Panc1 (cell line): ENCODE results near the gene ACOXL. TPM values are rescaled to one million over a fixed set of nuclear protein-coding genes. Genes with fewer than 3 reads are reported as not detected.

Experiments
- ATAC-seq: fragments of 200-7000 bp; cut with Tn5 transposase; 2 replicates; pipeline ENCODE4 v1.9.1; 2020; ENCODE audit warnings: mild to moderate bottlenecking, moderate library complexity
- BruUV-seq: library from RNA; stranded (reverse); fragments of 400-500 nt; replicated peaks from 2 replicates; lab custom pipeline; 2021; lab: Mats Ljungman, UMichigan
- CTCF ChIA-PET: fragments of 300-600 bp; sonication (Branson Sonifier 250); formaldehyde crosslinking; loops from one replicate; lab custom pipeline; 2022; ENCODE audit warnings: antibody characterized with exemption; lab: Charles Lee
- POLR2A ChIA-PET: fragments of 300-600 bp; sonication (Branson Sonifier 250); formaldehyde crosslinking; loops from one replicate; lab custom pipeline; 2022; ENCODE audit warnings: antibody characterized with exemption; lab: Charles Lee
- DNase-seq: peaks from one replicate; pipeline ENCODE4 v3.0.0-alpha.2; 2010; ENCODE audit warnings: low read depth, low spot score
- H3K27ac ChIP-seq: 2 replicates; pipeline ENCODE4 v1.5.1; 2011; ENCODE audit warnings: mild to moderate bottlenecking, low read length, inconsistent platforms
- H3K27me3 ChIP-seq: fragments of 200-500 bp; sonication (Bioruptor generic); 2 replicates; pipeline ENCODE4 v1.6.0; 2014; ENCODE audit warnings: low read length, inconsistent platforms; ENCODE audit not compliant: control insufficient read depth, insufficient read depth
- H3K36me3 ChIP-seq: fragments of 200-500 bp; sonication (Bioruptor generic); 2 replicates; pipeline ENCODE4 v1.5.1; 2014; ENCODE audit warnings: inconsistent platforms, mild to moderate bottlenecking, low read length, moderate library complexity; ENCODE audit not compliant: control insufficient read depth, insufficient read depth
- H3K4me1 ChIP-seq: 2 replicates; pipeline ENCODE4 v1.5.1; 2011; ENCODE audit warnings: inconsistent platforms, mild to moderate bottlenecking, low read length, moderate library complexity; ENCODE audit not compliant: control insufficient read depth, insufficient read depth
- H3K4me3 ChIP-seq, 2 experiments: 2 replicates each; pipeline ENCODE4 v1.5.1; 2011 to 2012; ENCODE audit warnings: low read depth in 2 of 2, low read length in 2 of 2, mild to moderate bottlenecking in 2 of 2, inconsistent platforms in 1 of 2, moderate library complexity in 1 of 2
- H3K9me3 ChIP-seq: fragments of 200-500 bp; sonication (Bioruptor generic); 2 replicates; pipeline ENCODE4 v1.5.1; 2014; ENCODE audit warnings: low read depth, mild to moderate bottlenecking, inconsistent platforms, low read length, moderate library complexity; ENCODE audit not compliant: control insufficient read depth, insufficient read depth
- CTCF ChIP-seq: fragments of 450-650 bp; IDR thresholded peaks from 2 replicates; pipeline ENCODE4 v1.5.1; 2017; ENCODE audit warnings: mild to moderate bottlenecking
- POLR2AphosphoS5 ChIP-seq: IDR thresholded peaks from 2 replicates; pipeline ENCODE4 v1.6.1; 2012; ENCODE audit warnings: mild to moderate bottlenecking, low read depth, low read length, moderate library complexity
- REST ChIP-seq, 2 experiments: IDR thresholded peaks; 2 replicates each; pipeline ENCODE4 v1.6.1; 2011 to 2012; ENCODE audit warnings: low read depth in 2 of 2, control low read depth in 1 of 2, low read length in 1 of 2, mild to moderate bottlenecking in 1 of 2, moderate library complexity in 1 of 2; ENCODE audit not compliant: insufficient read depth in 1 of 2
- SIN3A ChIP-seq: IDR thresholded peaks from 2 replicates; pipeline ENCODE4 v1.6.1; 2012; ENCODE audit warnings: low read depth, mild to moderate bottlenecking, low read length, moderate library complexity, borderline replicate concordance; ENCODE audit not compliant: insufficient read depth
- TCF7L2 ChIP-seq: IDR thresholded peaks from 2 replicates; pipeline ENCODE4 v1.6.1; 2011; ENCODE audit warnings: mild to moderate bottlenecking, low read depth, low read length, inconsistent platforms
- in situ Hi-C: cut with HindIII; loops from 2 replicates; pipeline ENCODE4 v1.10.0; 2016; ENCODE audit warnings: low sequenced_read_pairs, low pct_unique_long_range_greater_than_20kb
- intact Hi-C: fragments of 100-400 bp; cut with micrococcal nuclease; formaldehyde crosslinking; loops from one replicate; pipeline ENCODE4 v1.10.0; 2022; ENCODE audit not compliant: unreplicated experiment
- total RNA-seq: library from RNA; stranded (reverse); gene quantifications from one replicate; pipeline ENCODE4 v1.2.1, GENCODE V29; 2021; ENCODE audit not compliant: unreplicated experiment

The ACOXL gene
- total RNA-seq, 1 experiment from 2014 or later = 4.9 TPM

GRCh38 chr2:111046670-111047069 is 314.3 kb downstream of the ACOXL start:
- no TSS peak for BruUV-seq
- no peak for TF ChIP-seq SIN3A
- no peak for TF ChIP-seq TCF7L2
- TF ChIP-seq CTCF = no peak
- no peak for TF ChIP-seq POLR2AphosphoS5
- TF ChIP-seq REST (IDR thresholded peaks at IDR 0.05; ENCODE audit: insufficient read depth in 1 of 2, low read depth in 2 of 2, low read length in 1 of 2) = no peak
- ATAC-seq = no peak
- H3K9me3 ChIP-seq = no peaks in the 10 kb centered on the region
- no peaks in the 10 kb centered on the region for H3K36me3 ChIP-seq
- DNase-seq = no peak
- no peaks in the 10 kb centered on the region for H3K27me3 ChIP-seq
- ChIA-PET CTCF (no interaction called here), POLR2A (no interaction called here)
- in situ Hi-C loops = no loop called here
- intact Hi-C loops = no loop called here
- H3K4me1 ChIP-seq = no peaks in the 10 kb centered on the region; the same call in 1 of the 2 replicates
- no peak overlapping the region for H3K27ac ChIP-seq
- H3K4me3 ChIP-seq = no peak overlapping the region

GRCh38 chr2:111048856-111049768 is 316.7 kb downstream of the ACOXL start:
- DNase-seq (no peak), ATAC-seq (0 out of 2 replicates have a peak, but pooled peaks have one; percentile 30)
- no peaks in the 10 kb centered on the region for H3K9me3 ChIP-seq
- H3K36me3 ChIP-seq = no peaks in the 10 kb centered on the region
- no peak overlapping the region for H3K27ac ChIP-seq
- ChIA-PET POLR2A (no interaction called here), CTCF (no interaction called here)
- in situ Hi-C loops = no loop called here
- no TSS peak for BruUV-seq
- no peaks in the 10 kb centered on the region; the same call in 1 of the 2 replicates for H3K4me1 ChIP-seq
- no peaks in the 10 kb centered on the region for H3K27me3 ChIP-seq
- no peak overlapping the region for H3K4me3 ChIP-seq
- TF ChIP-seq POLR2AphosphoS5 (no peak), SIN3A (no peak), TCF7L2 (no peak), CTCF (no peak), REST (IDR thresholded peaks at IDR 0.05; ENCODE audit: insufficient read depth in 1 of 2, low read depth in 2 of 2, low read length in 1 of 2) (no peak)
- intact Hi-C loops = no loop called here
